Colonic mucosa (tissue), 4 donors: ENCODE results near the gene NUP210. TPM values are rescaled to one million over a fixed set of nuclear protein-coding genes. Genes with fewer than 3 reads are reported as not detected.

ENCODE experiments used
- DNase-seq: peaks from one replicate; pipeline ENCODE4 v3.0.0-alpha.2; 2020
- H3K27ac ChIP-seq: fragments of 200-600 bp; one replicate; pipeline ENCODE4 v1.8.0; 2021
- H3K27me3 ChIP-seq: fragments of 200-600 bp; one replicate; pipeline ENCODE4 v1.8.0; 2021
- H3K36me3 ChIP-seq: fragments of 200-600 bp; one replicate; pipeline ENCODE4 v1.8.0; 2021
- H3K4me1 ChIP-seq: fragments of 200-600 bp; one replicate; pipeline ENCODE4 v1.8.0; 2021; ENCODE audit warnings: mild to moderate bottlenecking
- H3K4me3 ChIP-seq: fragments of 200-600 bp; one replicate; pipeline ENCODE4 v1.8.0; 2021
- H3K9ac ChIP-seq, 2 donors: one replicate each; pipeline ENCODE4 v1.7.0; 2013; ENCODE audit warnings: control low read depth in 2 of 2, low read depth in 2 of 2, low read length in 2 of 2
- H3K9me3 ChIP-seq: fragments of 200-600 bp; one replicate; pipeline ENCODE4 v1.8.0; 2021
- intact Hi-C: fragments of 100-400 bp; cut with DNase I; formaldehyde crosslinking; loops from one replicate; pipeline ENCODE4 v1.14.1; 2022
- total RNA-seq, 2 donors: library from RNA; stranded (reverse); fragmentation: NEBNext Ultra II Directional in 1 of 2; extraction: Animal tissue kit (Norgen Biotek cat#: 25700) in 1 of 2; gene quantifications; one replicate each; pipeline ENCODE4 v1.2.1, GENCODE V29; 2021
- TF ChIP-seq, protein P1 (sequence below): fragments of 200-600 bp; IDR thresholded peaks from one replicate; pipeline ENCODE4 v1.8.0; 2022; ENCODE audit warnings: antibody characterized with exemption, mild to moderate bottlenecking
- donor health status: healthy.
- donor health status: DM: no; HTN: no; CAD: no.
- donor health status: DM: no; HTN: no; CAD: no.

The NUP210 gene
- total RNA-seq, 2 donors from 2014 or later = 7.5 to 23.8 TPM

- intact Hi-C loops = no loop called here
- H3K36me3 ChIP-seq = no peaks in the 10 kb centered on the region
Observed at GRCh38 chr3:13364602-13365271, 55.4 kb downstream of the NUP210 start.

DNA sequence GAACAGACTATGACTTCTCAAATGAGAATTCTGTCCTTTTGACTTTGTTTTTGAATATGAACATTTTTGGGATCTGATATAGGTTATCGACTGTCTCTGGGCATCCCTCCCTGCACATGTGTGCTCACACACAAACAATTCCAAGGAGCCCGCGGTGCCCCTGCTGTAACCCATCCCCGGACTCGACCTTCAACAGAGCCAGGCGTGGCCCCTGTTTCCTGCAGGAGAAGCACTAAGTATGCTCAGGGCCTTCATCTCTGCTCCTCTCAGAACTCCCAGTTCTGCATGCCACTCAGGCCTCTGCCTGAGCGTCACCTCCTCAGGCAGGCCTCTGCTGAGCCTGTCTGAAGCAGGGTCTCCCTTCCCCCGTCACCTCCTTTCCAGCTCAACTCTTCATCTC, 57.6 kb downstream of the NUP210 start:
- DNase-seq = no peak
- no peak overlapping the region for H3K27ac ChIP-seq
- no peaks in the 10 kb centered on the region for H3K9me3 ChIP-seq
- no peaks in the 10 kb centered on the region for H3K27me3 ChIP-seq
- TF ChIP-seq, protein P1, sequence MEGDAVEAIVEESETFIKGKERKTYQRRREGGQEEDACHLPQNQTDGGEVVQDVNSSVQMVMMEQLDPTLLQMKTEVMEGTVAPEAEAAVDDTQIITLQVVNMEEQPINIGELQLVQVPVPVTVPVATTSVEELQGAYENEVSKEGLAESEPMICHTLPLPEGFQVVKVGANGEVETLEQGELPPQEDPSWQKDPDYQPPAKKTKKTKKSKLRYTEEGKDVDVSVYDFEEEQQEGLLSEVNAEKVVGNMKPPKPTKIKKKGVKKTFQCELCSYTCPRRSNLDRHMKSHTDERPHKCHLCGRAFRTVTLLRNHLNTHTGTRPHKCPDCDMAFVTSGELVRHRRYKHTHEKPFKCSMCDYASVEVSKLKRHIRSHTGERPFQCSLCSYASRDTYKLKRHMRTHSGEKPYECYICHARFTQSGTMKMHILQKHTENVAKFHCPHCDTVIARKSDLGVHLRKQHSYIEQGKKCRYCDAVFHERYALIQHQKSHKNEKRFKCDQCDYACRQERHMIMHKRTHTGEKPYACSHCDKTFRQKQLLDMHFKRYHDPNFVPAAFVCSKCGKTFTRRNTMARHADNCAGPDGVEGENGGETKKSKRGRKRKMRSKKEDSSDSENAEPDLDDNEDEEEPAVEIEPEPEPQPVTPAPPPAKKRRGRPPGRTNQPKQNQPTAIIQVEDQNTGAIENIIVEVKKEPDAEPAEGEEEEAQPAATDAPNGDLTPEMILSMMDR = no peak
- H3K36me3 ChIP-seq = no peaks in the 10 kb centered on the region
- H3K9ac ChIP-seq = no peak overlapping the region
- no peak overlapping the region for H3K4me3 ChIP-seq
- no peaks in the 10 kb centered on the region for H3K4me1 ChIP-seq
- intact Hi-C loops = no loop called here

More at GRCh38 chr3:13364602-13365271, 55.4 kb downstream of the NUP210 start:
- Histone ChIP-seq H3K9me3 (no peaks in the 10 kb centered on the region), H3K4me1 (no peaks in the 10 kb centered on the region), H3K27me3 (no peaks in the 10 kb centered on the region), H3K27ac (no peak overlapping the region), H3K9ac (no peak overlapping the region), H3K4me3 (no peak overlapping the region)
- no peak for DNase-seq
- TF ChIP-seq, protein P1 = no peak

GRCh38 chr3:13359916-13360315, 60.2 kb downstream of the NUP210 start:
- Histone ChIP-seq H3K9ac (no peak overlapping the region), H3K4me1 (no peaks in the 10 kb centered on the region), H3K9me3 (no peaks in the 10 kb centered on the region), H3K27ac (no peak overlapping the region), H3K36me3 (no peaks in the 10 kb centered on the region), H3K27me3 (no peaks in the 10 kb centered on the region), H3K4me3 (no peak overlapping the region)
- DNase-seq = no peak
- TF ChIP-seq, protein P1 = no peak
- intact Hi-C loops = no loop called here

DNA sequence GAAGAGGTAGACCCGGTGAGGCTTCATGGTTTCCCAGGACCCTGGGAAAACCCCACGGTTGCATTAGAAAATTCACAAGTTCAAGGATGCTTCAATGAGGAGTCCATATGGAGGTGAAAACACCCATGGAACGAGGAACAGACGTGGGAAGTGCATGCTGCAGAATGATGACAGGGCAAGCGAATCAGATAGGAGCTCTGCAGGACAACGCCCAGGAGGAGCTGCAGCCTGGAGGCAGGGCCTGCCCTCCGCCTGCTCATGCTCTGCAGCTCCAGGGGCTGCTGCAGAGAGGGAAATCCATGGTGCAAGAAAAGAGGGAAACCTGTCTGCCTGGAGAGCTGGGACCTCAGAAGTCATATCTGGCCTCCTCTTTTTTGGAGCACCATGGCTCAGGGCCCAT, 61.5 kb downstream of the NUP210 start:
- intact Hi-C loops = no loop called here
- H3K36me3 ChIP-seq = no peaks in the 10 kb centered on the region
- no peak overlapping the region for H3K27ac ChIP-seq
- DNase-seq = no peak
- TF ChIP-seq, protein P1 = no peak
- no peaks in the 10 kb centered on the region for H3K4me1 ChIP-seq
- H3K27me3 ChIP-seq = no peaks in the 10 kb centered on the region
- H3K4me3 ChIP-seq = no peak overlapping the region
- no peaks in the 10 kb centered on the region for H3K9me3 ChIP-seq
- no peak overlapping the region for H3K9ac ChIP-seq

DNA sequence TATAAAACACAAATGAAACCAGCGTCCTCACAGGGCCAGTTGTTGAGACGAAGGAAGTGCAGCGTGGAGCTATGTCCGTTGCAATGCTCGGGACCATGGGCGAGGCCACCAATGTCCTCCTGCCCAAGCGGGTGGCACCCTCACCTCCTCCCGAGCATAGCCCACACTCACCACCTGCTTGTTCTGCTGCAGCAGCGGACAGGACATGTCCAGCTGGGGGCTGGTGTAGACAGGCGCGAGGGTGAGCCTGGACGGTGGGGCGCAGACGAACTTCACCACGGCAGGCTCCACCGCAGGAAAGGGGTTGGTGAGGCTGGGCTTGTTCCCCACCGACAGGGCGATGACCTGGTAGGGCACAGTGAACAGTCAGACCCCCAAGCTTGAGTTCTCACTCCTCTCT, 62.1 kb downstream of the NUP210 start:
- Histone ChIP-seq H3K4me3 (no peak overlapping the region), H3K9ac (no peak overlapping the region), H3K4me1 (no peaks in the 10 kb centered on the region), H3K9me3 (no peaks in the 10 kb centered on the region), H3K36me3 (no peaks in the 10 kb centered on the region), H3K27ac (no peak overlapping the region), H3K27me3 (no peaks in the 10 kb centered on the region)
- TF ChIP-seq, protein P1 = no peak
- no peak for DNase-seq
- intact Hi-C loops = no loop called here
